SK-N-SH (cell line): ENCODE measurements around the gene SDCCAG8. TPM values are rescaled to one million over a fixed set of nuclear protein-coding genes. Genes with fewer than 3 reads are reported as not detected.

ENCODE experiments used
- CTCF ChIA-PET: fragments of 300-600, 350-600 bp; formaldehyde crosslinking; extraction: SDS; loops from one replicate; lab custom pipeline; 2021; lab: Yijun Ruan, JAX
- POLR2A ChIA-PET: fragments of 350-600 bp; sonication (Branson Sonifier 250); formaldehyde crosslinking; extraction: SDS; loops from one replicate; lab custom pipeline; 2020; ENCODE audit warnings: antibody characterized with exemption, inconsistent platforms; lab: Yijun Ruan, JAX
- DNase-seq: peaks from one replicate; pipeline ENCODE4 v3.0.0; 2012
- H2AFZ ChIP-seq: fragments of 200-600 bp; sonication (generic); 2 replicates; pipeline ENCODE4 v1.8.1; 2016; ENCODE audit warnings: antibody characterized with exemption, mild to moderate bottlenecking, low read depth
- H3F3A ChIP-seq: fragments of 200-600 bp; sonication (generic); replicated peaks from 2 replicates; pipeline ENCODE3; 2016; ENCODE audit warnings: antibody characterized with exemption, mild to moderate bottlenecking; ENCODE audit not compliant: insufficient read depth
- H3K27ac ChIP-seq, 2 experiments: fragments of 200-500 bp in 1 of 2; fragments of 200-600 bp in 1 of 2; sonication (Bioruptor generic) in 1 of 2; sonication (generic), shearing (Covaris generic) in 1 of 2; 2 replicates each; pipeline versions ENCODE4 v1.5.1 to v1.6.1; 2014 to 2016; ENCODE audit warnings: low read depth in 2 of 2, inconsistent platforms in 1 of 2, low read length in 1 of 2, mild to moderate bottlenecking in 1 of 2, mixed read lengths in 1 of 2
- H3K27me3 ChIP-seq: fragments of 200-600 bp; sonication (generic), shearing (Covaris generic); 2 replicates; pipeline ENCODE4 v1.6.1; 2016; ENCODE audit warnings: mixed run types; ENCODE audit not compliant: insufficient read depth
- H3K36me3 ChIP-seq, 2 experiments: fragments of 200-500 bp in 1 of 2; fragments of 200-600 bp in 1 of 2; sonication (Bioruptor generic) in 1 of 2; sonication (generic) in 1 of 2; replicated peaks in 1 of 2; 2 replicates each; pipeline versions ENCODE3 to v1.5.1; 2014 to 2016; ENCODE audit warnings: low read length in 1 of 2, mild to moderate bottlenecking in 1 of 2; ENCODE audit not compliant: insufficient read depth in 2 of 2, control insufficient read depth in 1 of 2
- H3K4me1 ChIP-seq, 2 experiments: fragments of 200-500 bp in 1 of 2; fragments of 200-600 bp in 1 of 2; sonication (Bioruptor generic) in 1 of 2; sonication (generic), shearing (Covaris generic) in 1 of 2; 2 replicates each; pipeline versions ENCODE4 v1.5.1 to v1.6.1; 2014 to 2016; ENCODE audit warnings: low read depth in 1 of 2, low read length in 1 of 2, mixed run types in 1 of 2; ENCODE audit not compliant: insufficient read depth in 2 of 2, control insufficient read depth in 1 of 2
- H3K4me2 ChIP-seq: fragments of 200-600 bp; sonication (generic), shearing (Covaris generic); 2 replicates; pipeline ENCODE4 v1.6.1; 2017; ENCODE audit warnings: mixed run types
- H3K4me3 ChIP-seq, 2 experiments: fragments of 200-500 bp in 1 of 2; fragments of 200-600 bp in 1 of 2; sonication (Bioruptor generic) in 1 of 2; sonication (generic), shearing (Covaris generic) in 1 of 2; 2 replicates each; pipeline versions ENCODE4 v1.5.1 to v1.8.1; 2014 to 2016; ENCODE audit warnings: low read depth in 2 of 2, inconsistent platforms in 1 of 2, low read length in 1 of 2, mild to moderate bottlenecking in 1 of 2, mixed read lengths in 1 of 2, moderate library complexity in 1 of 2
- H3K79me2 ChIP-seq: fragments of 200-600 bp; sonication (generic); 2 replicates; pipeline ENCODE4 v1.8.1; 2017; ENCODE audit warnings: mild to moderate bottlenecking; ENCODE audit not compliant: insufficient read depth
- H3K9ac ChIP-seq: fragments of 200-600 bp; sonication (generic); 2 replicates; pipeline ENCODE4 v1.6.1; 2017; ENCODE audit warnings: mixed run types
- H3K9me2 ChIP-seq: fragments of 200-600 bp; sonication (generic); 2 replicates; pipeline ENCODE4 v1.6.1; 2017; ENCODE audit warnings: mixed run types
- H3K9me3 ChIP-seq: fragments of 200-600 bp; sonication (generic); 2 replicates; pipeline ENCODE4 v1.6.1; 2017; ENCODE audit warnings: mixed run types, mild to moderate bottlenecking, moderate library complexity
- H4K20me1 ChIP-seq: fragments of 200-600 bp; sonication (generic); 2 replicates; pipeline ENCODE4 v1.6.1; 2017; ENCODE audit warnings: mild to moderate bottlenecking, mixed run types; ENCODE audit not compliant: insufficient read depth
- CTCF ChIP-seq: fragments of 200-600 bp; sonication (generic); IDR thresholded peaks from 2 replicates; pipeline ENCODE4 v1.6.1; 2017; ENCODE audit warnings: antibody characterized with exemption, mild to moderate bottlenecking, moderate library complexity
- ELF1 ChIP-seq: IDR thresholded peaks from 2 replicates; pipeline ENCODE4 v1.4.0; 2012
- EZH2phosphoT487 ChIP-seq: fragments of 200-600 bp; sonication (generic); IDR thresholded peaks from 2 replicates; pipeline ENCODE4 v1.6.1; 2017; ENCODE audit warnings: low read depth, mixed run types, mild to moderate bottlenecking, antibody characterized with exemption, moderate library complexity, borderline replicate concordance
- FOSL2 ChIP-seq: IDR thresholded peaks from 2 replicates; pipeline ENCODE4 v1.4.0; 2012; ENCODE audit warnings: low read depth, mild to moderate bottlenecking, moderate library complexity, borderline replicate concordance
- GABPA ChIP-seq: IDR thresholded peaks from 2 replicates; pipeline ENCODE4 v1.4.0; 2012; ENCODE audit warnings: low read depth, mild to moderate bottlenecking
- GATA2 ChIP-seq: sonication (generic); formaldehyde crosslinking; IDR thresholded peaks from 2 replicates; pipeline ENCODE4 v1.5.0; 2020; ENCODE audit warnings: mild to moderate bottlenecking, missing genetic modification reagents
- JUND ChIP-seq: IDR thresholded peaks from 2 replicates; pipeline ENCODE4 v1.4.0; 2012
- MXI1 ChIP-seq: IDR thresholded peaks from 2 replicates; pipeline ENCODE4 v1.6.1; 2012; ENCODE audit warnings: mild to moderate bottlenecking, low read depth, low read length, improper control_type of control experiment
- RAD21 ChIP-seq: IDR thresholded peaks from 2 replicates; pipeline ENCODE4 v1.6.1; 2012; ENCODE audit warnings: mild to moderate bottlenecking, low read length
- RCOR1 ChIP-seq: fragments of 150-350 bp; IDR thresholded peaks from 2 replicates; pipeline ENCODE4 v1.6.1; 2017; ENCODE audit warnings: antibody characterized with exemption, low read length
- RFX5 ChIP-seq: IDR thresholded peaks from 2 replicates; pipeline ENCODE4 v1.6.1; 2012; ENCODE audit warnings: mild to moderate bottlenecking, improper control_type of control experiment, low read length
- RXRA ChIP-seq: IDR thresholded peaks from 2 replicates; pipeline ENCODE4 v1.4.0; 2012; ENCODE audit warnings: low read depth, mild to moderate bottlenecking, borderline replicate concordance
- SIN3A ChIP-seq: IDR thresholded peaks from 2 replicates; pipeline ENCODE4 v1.6.1; 2012; ENCODE audit warnings: low read depth, mild to moderate bottlenecking, low read length, moderate library complexity, borderline replicate concordance
- SMC3 ChIP-seq: IDR thresholded peaks from 2 replicates; pipeline ENCODE4 v1.6.1; 2012; ENCODE audit warnings: low read depth, low read length, improper control_type of control experiment
- TAF1 ChIP-seq: IDR thresholded peaks from 2 replicates; pipeline ENCODE4 v1.6.1; 2012; ENCODE audit warnings: low read depth, mild to moderate bottlenecking, low read length, moderate library complexity, borderline replicate concordance
- YY1 ChIP-seq: IDR thresholded peaks from 2 replicates; pipeline ENCODE4 v1.4.0; 2012; ENCODE audit warnings: low read depth, mild to moderate bottlenecking
- ZBTB33 ChIP-seq: IDR thresholded peaks from 2 replicates; pipeline ENCODE4 v1.4.0; 2012; ENCODE audit warnings: low read depth, borderline replicate concordance
- WGBS: methylation state at CpG from one replicate; pipeline ENCODE4 v1.1.6; 2017; ENCODE audit warnings: low lambda C conversion rate; 5-methylcytosine and 5-hydroxymethylcytosine counted together
- polyA plus RNA-seq, 3 experiments: library from polyadenylated mRNA; depleted of rRNA; stranded (reverse); fragments of >200 nt; gene quantifications; 2 replicates each; pipeline ENCODE4 v1.2.3, GENCODE V29; 2012
- TF ChIP-seq, protein P1 (sequence below): IDR thresholded peaks from 2 replicates; pipeline ENCODE4; 2012
- TF ChIP-seq, protein P2 (sequence below): fragments of 150-350 bp; IDR thresholded peaks from 2 replicates; pipeline ENCODE4 v1.6.1; 2016; ENCODE audit warnings: mild to moderate bottlenecking, low read depth, low read length
- TF ChIP-seq, protein P3 (sequence below): fragments of 150-350 bp; IDR thresholded peaks from 2 replicates; pipeline ENCODE4 v1.6.1; 2017; ENCODE audit warnings: antibody characterized with exemption, low read length, low read depth, borderline replicate concordance

SDCCAG8 gene
- polyA plus RNA-seq, 1 of the 3 experiments (the other 2 are of a cell fraction): 22.7 TPM

DNA sequence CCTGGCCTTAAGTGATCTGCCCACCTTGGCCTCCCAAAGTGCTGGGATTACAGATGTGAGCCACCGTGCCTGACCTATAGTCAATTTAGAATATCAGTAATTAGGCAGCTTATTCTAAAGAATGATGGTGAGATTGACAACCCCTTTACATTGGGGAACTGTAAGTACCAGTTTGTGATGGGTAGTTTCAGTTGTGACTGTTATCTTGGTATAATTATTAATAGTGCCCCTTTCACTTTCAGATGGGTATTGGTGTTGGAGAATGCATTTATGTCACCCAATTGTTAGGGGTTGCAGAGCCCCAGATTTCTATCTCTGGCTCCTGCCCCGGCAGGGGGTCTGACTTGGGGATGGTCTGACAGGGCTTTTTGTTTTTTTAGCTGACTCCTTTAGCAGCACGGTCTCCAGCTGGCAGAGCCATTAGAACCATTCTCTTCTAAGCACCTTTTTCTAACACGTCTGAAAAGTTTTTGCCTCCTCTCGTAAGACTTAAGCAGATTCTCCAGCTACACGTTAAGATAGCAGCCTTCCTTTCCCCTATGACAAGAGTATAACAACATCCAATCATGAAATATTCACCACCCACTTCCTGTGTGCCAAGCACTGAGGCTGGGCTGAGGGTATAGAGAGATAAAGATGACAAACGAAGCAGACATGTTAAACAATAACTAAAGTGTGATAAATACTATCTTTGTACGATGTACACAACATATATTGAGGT lies 157.8 kb downstream of the SDCCAG8 start:
- POLR2A ChIA-PET: no interaction called here

DNA sequence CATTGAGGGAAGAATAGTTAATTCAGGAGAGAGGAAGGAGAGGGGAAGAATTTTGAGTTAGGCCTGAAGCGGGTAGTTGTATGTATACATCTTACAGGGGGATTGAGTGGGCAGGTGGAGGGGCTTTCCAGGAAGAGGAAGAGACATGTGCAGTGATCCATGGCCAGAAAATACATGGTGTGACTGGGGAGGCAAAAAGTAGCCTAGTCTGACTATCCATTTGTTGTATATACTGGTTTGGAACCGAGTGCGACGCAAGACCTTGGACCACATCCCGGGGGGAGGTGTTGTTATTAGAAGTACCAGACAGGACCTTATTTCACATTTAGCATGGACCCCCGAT lies 158.3 kb downstream of the SDCCAG8 start:
- Histone ChIP-seq H2AFZ (no peak overlapping the region), H3K79me2 (no peaks in the 10 kb centered on the region), H3K9me3 (no peaks in the 10 kb centered on the region), H3K4me3 (no peak overlapping the region), H3K9me2 (no peaks in the 10 kb centered on the region), H3K9ac (no peak overlapping the region), H3F3A (no peaks in the 10 kb centered on the region), H3K4me2 (no peak overlapping the region), H3K27me3 (no peaks in the 10 kb centered on the region), H4K20me1 (no peaks in the 10 kb centered on the region), H3K36me3 (peaks cover 4 to 40% of the 10 kb centered on the region in 2 experiments), H3K4me1 (no peaks in the 10 kb centered on the region), H3K27ac (no peak overlapping the region)
- ChIA-PET POLR2A (no interaction called here), CTCF (no interaction called here)
- DNase-seq: no peak
- WGBS: over 99% methylated on average over 6 of the region's 6 CpGs
- TF ChIP-seq ELF1 (no peak), EZH2phosphoT487 (no peak), RXRA (no peak), GATA2 (CRISPR knock-in tag) (no peak), MXI1 (no peak), RFX5 (no peak), TAF1 (no peak), YY1 (no peak), GABPA (no peak), JUND (no peak), CTCF (no peak), RCOR1 (no peak), ZBTB33 (no peak), RAD21 (no peak)
- TF ChIP-seq, protein P1, sequence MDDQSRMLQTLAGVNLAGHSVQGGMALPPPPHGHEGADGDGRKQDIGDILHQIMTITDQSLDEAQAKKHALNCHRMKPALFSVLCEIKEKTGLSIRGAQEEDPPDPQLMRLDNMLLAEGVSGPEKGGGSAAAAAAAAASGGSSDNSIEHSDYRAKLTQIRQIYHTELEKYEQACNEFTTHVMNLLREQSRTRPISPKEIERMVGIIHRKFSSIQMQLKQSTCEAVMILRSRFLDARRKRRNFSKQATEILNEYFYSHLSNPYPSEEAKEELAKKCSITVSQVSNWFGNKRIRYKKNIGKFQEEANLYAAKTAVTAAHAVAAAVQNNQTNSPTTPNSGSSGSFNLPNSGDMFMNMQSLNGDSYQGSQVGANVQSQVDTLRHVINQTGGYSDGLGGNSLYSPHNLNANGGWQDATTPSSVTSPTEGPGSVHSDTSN: no peak
- TF ChIP-seq, protein P2, sequence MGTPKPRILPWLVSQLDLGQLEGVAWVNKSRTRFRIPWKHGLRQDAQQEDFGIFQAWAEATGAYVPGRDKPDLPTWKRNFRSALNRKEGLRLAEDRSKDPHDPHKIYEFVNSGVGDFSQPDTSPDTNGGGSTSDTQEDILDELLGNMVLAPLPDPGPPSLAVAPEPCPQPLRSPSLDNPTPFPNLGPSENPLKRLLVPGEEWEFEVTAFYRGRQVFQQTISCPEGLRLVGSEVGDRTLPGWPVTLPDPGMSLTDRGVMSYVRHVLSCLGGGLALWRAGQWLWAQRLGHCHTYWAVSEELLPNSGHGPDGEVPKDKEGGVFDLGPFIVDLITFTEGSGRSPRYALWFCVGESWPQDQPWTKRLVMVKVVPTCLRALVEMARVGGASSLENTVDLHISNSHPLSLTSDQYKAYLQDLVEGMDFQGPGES: no peak
- TF ChIP-seq, protein P3, sequence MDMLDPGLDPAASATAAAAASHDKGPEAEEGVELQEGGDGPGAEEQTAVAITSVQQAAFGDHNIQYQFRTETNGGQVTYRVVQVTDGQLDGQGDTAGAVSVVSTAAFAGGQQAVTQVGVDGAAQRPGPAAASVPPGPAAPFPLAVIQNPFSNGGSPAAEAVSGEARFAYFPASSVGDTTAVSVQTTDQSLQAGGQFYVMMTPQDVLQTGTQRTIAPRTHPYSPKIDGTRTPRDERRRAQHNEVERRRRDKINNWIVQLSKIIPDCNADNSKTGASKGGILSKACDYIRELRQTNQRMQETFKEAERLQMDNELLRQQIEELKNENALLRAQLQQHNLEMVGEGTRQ: no peak

More for the DNA sequence above, 157.8 kb downstream of the SDCCAG8 start:
- Histone ChIP-seq H3K9me2 (no peaks in the 10 kb centered on the region), H3K79me2 (no peaks in the 10 kb centered on the region), H3K9ac (no peak overlapping the region), H3F3A (no peaks in the 10 kb centered on the region), H3K27me3 (no peaks in the 10 kb centered on the region), H4K20me1 (no peaks in the 10 kb centered on the region), H3K4me3 (no peak overlapping the region), H3K4me2 (no peak overlapping the region), H2AFZ (no peak overlapping the region), H3K4me1 (no peaks in the 10 kb centered on the region), H3K27ac (no peak overlapping the region), H3K36me3 (peaks cover 4 to 35% of the 10 kb centered on the region in 2 experiments), H3K9me3 (no peaks in the 10 kb centered on the region)
- CTCF ChIA-PET: no interaction called here
- 95% methylated on average over 8 of the region's 8 CpGs for WGBS
- TF ChIP-seq SIN3A (no peak), RAD21 (no peak), FOSL2 (no peak), SMC3 (no peak), GABPA (no peak)
- TF ChIP-seq, protein P3: no peak
- DNase-seq: no peak
